ENCODE results near the gene SERPINC1. TPM values are rescaled to one million over a fixed set of nuclear protein-coding genes. Genes with fewer than 3 reads are reported as not detected.
A peak's percentile ranks its signal among the peaks of the same experiment; 100 is the strongest.

The SERPINC1 gene
- total and polyA plus RNA-seq, 2 of the 8 experiments (the other 6 are each of a cell fraction or from before 2014, with no cell fraction given) = 0.08 TPM; not detected in 1

- TF ChIP-seq RAD21 (IDR thresholded peaks at IDR 0.05 in 1 of 2, conservative IDR thresholded peaks at IDR 0.05 in 1 of 2; ENCODE audit: low read depth in 2 of 2, low read length in 2 of 2) (peak in 1 of 2 experiments; percentile 7; a peak in 1 of 4 replicates), ATF3 (IDR thresholded peaks at IDR 0.05; ENCODE audit: insufficient read depth, low read depth, low read length) (no peak), SIN3A (conservative IDR thresholded peaks at IDR 0.05 in 1 of 2, IDR thresholded peaks at IDR 0.05 in 1 of 2; ENCODE audit: low read depth in 1 of 2, low read length in 2 of 2) (peak in 1 of 2 experiments; percentile 25; a peak in 1 of 4 replicates), HDAC2 (IDR thresholded peaks at IDR 0.05; ENCODE audit: borderline replicate concordance in 1 of 2, low read depth in 2 of 2, low read length in 2 of 2) (peak; percentile 11 to 34; a peak in 2 of 4 replicates), SIRT6 (IDR thresholded peaks at IDR 0.05; ENCODE audit: low read length) (no peak), SAP30 (IDR thresholded peaks at IDR 0.05; ENCODE audit: insufficient read depth, insufficient replicate concordance, low read length) (no peak), EP300 (IDR thresholded peaks at IDR 0.05; ENCODE audit: borderline replicate concordance in 1 of 2, low read depth in 2 of 2, low read length in 2 of 2) (0 out of 3 replicates have a peak, but pooled peaks of 1 of the 2 experiments have one; percentile 5), ASH2L (IDR thresholded peaks at IDR 0.05; ENCODE audit: low read length) (peak; percentile 92)
These were observed 48.7 kb downstream of the SERPINC1 start, which contains the start of gene ZBTB37 (continued) for GRCh38 chr1:173868266-173869020.

Data from H1 (cell line).